Measurements from ENCODE around the gene CPT1B.

- no peak for TF ChIP-seq EZH2phosphoT487 (IDR thresholded peaks at IDR 0.05; ENCODE audit: borderline replicate concordance, low read length)
- no peak for TF ChIP-seq CTCF (conservative IDR thresholded peaks at IDR 0.05; ENCODE audit: low read depth, low read length)
These were observed 27.8 kb downstream of the CPT1B start for GRCh38 chr22:50550395-50550794.

All from PC-3 (cell line).